ENCODE results near the gene RTF2.

- TF ChIP-seq, protein P1, sequence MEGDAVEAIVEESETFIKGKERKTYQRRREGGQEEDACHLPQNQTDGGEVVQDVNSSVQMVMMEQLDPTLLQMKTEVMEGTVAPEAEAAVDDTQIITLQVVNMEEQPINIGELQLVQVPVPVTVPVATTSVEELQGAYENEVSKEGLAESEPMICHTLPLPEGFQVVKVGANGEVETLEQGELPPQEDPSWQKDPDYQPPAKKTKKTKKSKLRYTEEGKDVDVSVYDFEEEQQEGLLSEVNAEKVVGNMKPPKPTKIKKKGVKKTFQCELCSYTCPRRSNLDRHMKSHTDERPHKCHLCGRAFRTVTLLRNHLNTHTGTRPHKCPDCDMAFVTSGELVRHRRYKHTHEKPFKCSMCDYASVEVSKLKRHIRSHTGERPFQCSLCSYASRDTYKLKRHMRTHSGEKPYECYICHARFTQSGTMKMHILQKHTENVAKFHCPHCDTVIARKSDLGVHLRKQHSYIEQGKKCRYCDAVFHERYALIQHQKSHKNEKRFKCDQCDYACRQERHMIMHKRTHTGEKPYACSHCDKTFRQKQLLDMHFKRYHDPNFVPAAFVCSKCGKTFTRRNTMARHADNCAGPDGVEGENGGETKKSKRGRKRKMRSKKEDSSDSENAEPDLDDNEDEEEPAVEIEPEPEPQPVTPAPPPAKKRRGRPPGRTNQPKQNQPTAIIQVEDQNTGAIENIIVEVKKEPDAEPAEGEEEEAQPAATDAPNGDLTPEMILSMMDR (IDR thresholded peaks at IDR 0.05) = no peak
- TF ChIP-seq POLR2A (IDR thresholded peaks at IDR 0.05) = no peak
These were observed 485 bp upstream of the RTF2 start for GRCh38 chr20:56467968-56468315.
